Measurements from ENCODE around the gene OTUB2.

OTUB2 gene

DNA sequence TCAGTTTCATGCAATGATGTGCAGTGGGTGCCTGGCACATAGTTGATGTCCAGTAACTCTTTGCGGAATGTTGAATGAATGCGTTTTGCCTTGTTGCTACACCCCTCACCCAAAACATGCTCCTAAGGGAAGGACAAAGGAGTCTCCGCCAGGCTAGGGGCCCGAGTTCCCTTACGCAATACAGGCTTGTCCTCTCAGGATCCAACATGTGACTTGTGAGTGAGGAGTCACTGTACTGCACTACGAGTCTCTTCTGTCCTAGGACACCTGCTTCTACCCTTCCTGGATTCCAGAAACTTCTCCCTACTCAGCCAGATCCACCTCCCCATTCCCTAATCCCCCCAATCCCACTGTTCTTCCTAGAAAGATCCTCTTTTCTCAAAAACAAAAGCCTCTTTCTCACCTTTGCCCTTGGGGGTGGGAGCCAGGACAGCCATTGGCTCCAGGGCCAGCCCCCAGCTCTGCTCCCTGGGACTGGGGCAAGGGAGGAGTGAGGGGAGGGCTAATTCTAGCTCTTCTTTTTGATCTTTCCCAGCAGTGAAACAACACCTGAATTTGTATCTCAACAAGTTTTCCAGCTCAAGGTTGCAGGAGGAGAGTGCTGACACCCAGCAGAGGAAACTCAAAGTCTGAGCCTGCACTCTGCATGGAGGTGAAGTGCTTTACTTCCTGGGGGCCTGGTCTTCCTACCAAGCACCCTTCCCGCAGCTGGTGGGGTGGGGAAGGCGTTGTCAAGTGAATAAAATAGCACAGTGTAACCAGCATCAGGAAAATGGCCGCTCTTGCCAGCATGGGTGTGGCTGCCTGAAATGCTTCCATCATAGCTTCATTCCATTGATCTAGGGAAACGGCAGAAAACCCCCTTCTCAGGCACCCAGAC is 3.4 kb upstream of the OTUB2 start:
- no peak overlapping the region for H3K9ac ChIP-seq (ENCODE audit: low read depth, low read length)
- WGBS: 85% methylated on average over 10 of the region's 10 CpGs

DNA sequence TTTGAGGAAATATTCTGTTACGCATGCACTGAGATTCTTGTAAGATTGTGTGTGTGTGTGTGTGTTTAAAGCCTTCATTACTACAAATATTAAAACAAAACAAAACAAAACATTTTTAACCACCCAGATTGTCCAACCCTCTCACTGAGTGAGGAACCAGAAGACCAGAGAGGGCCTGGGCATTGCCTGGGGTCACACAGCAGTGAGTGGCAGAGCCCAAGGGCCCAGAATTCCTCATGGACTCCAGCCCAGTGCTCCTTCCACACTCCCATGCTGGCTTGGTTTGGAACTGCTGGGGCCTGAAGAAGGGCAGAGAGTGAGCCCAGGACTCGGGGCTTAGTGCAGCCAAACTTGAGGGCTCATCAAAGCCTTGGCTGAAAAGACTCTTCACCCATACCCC is 1.6 kb upstream of the OTUB2 start:
- Histone ChIP-seq H3K27ac (ENCODE audit: low read depth, low read length) (no peak overlapping the region), H3K27me3 (ENCODE audit: insufficient read depth, low read length) (no peaks in the 10 kb centered on the region), H3K4me3 (ENCODE audit: low read length) (no peak overlapping the region), H3K4me1 (ENCODE audit: insufficient read depth, low read length) (peaks cover 19% of the 10 kb centered on the region), H3K9ac (ENCODE audit: low read depth, low read length) (no peak overlapping the region), H3K36me3 (ENCODE audit: insufficient read depth, low read length) (no peaks in the 10 kb centered on the region), H3K9me3 (ENCODE audit: insufficient read depth, low read depth, low read length) (no peaks in the 10 kb centered on the region)
- 95% methylated on average over 2 of the region's 2 CpGs for WGBS

More for the DNA sequence above, 3.4 kb upstream of the OTUB2 start:
- Histone ChIP-seq H3K27me3 (ENCODE audit: insufficient read depth, low read length) (no peaks in the 10 kb centered on the region), H3K27ac (ENCODE audit: low read depth, low read length) (no peak overlapping the region), H3K4me3 (ENCODE audit: low read length) (no peak overlapping the region), H3K9me3 (ENCODE audit: insufficient read depth, low read depth, low read length) (no peaks in the 10 kb centered on the region), H3K36me3 (ENCODE audit: insufficient read depth, low read length) (no peaks in the 10 kb centered on the region), H3K4me1 (ENCODE audit: insufficient read depth, low read length) (peaks cover 19% of the 10 kb centered on the region)

- Histone ChIP-seq H3K36me3 (ENCODE audit: insufficient read depth, low read length) (no peaks in the 10 kb centered on the region), H3K4me1 (ENCODE audit: insufficient read depth, low read length) (peaks cover 19% of the 10 kb centered on the region), H3K9me3 (ENCODE audit: insufficient read depth, low read depth, low read length) (no peaks in the 10 kb centered on the region), H3K27me3 (ENCODE audit: insufficient read depth, low read length) (no peaks in the 10 kb centered on the region), H3K4me3 (ENCODE audit: low read length) (peak overlapping the region; percentile 32; the same call in 1 of the 2 replicates), H3K27ac (ENCODE audit: low read depth, low read length) (no peak overlapping the region), H3K9ac (ENCODE audit: low read depth, low read length) (no peak overlapping the region)
- WGBS: 35% methylated on average over 4 of the region's 6 CpGs
Observed at GRCh38 chr14:94025720-94026119, 420 bp upstream of the OTUB2 start.

GRCh38 chr14:94026889-94027469 is 839 bp downstream of the OTUB2 start:
- Histone ChIP-seq H3K9ac (ENCODE audit: low read depth, low read length) (no peak overlapping the region), H3K27ac (ENCODE audit: low read depth, low read length) (no peak overlapping the region), H3K27me3 (ENCODE audit: insufficient read depth, low read length) (no peaks in the 10 kb centered on the region), H3K4me3 (ENCODE audit: low read length) (peak overlapping the region; percentile 49), H3K36me3 (ENCODE audit: insufficient read depth, low read length) (no peaks in the 10 kb centered on the region), H3K4me1 (ENCODE audit: insufficient read depth, low read length) (peaks cover 13% of the 10 kb centered on the region), H3K9me3 (ENCODE audit: insufficient read depth, low read depth, low read length) (no peaks in the 10 kb centered on the region)
- WGBS: 47% methylated on average over 17 of the region's 17 CpGs

GRCh38 chr14:94027566-94028449 is 1.7 kb downstream of the OTUB2 start:
- 92% methylated on average over 13 of the region's 14 CpGs for WGBS
- Histone ChIP-seq H3K9ac (ENCODE audit: low read depth, low read length) (no peak overlapping the region), H3K9me3 (ENCODE audit: insufficient read depth, low read depth, low read length) (no peaks in the 10 kb centered on the region), H3K36me3 (ENCODE audit: insufficient read depth, low read length) (no peaks in the 10 kb centered on the region), H3K4me1 (ENCODE audit: insufficient read depth, low read length) (peaks cover 5% of the 10 kb centered on the region), H3K4me3 (ENCODE audit: low read length) (no peak overlapping the region), H3K27ac (ENCODE audit: low read depth, low read length) (no peak overlapping the region), H3K27me3 (ENCODE audit: insufficient read depth, low read length) (no peaks in the 10 kb centered on the region)

DNA sequence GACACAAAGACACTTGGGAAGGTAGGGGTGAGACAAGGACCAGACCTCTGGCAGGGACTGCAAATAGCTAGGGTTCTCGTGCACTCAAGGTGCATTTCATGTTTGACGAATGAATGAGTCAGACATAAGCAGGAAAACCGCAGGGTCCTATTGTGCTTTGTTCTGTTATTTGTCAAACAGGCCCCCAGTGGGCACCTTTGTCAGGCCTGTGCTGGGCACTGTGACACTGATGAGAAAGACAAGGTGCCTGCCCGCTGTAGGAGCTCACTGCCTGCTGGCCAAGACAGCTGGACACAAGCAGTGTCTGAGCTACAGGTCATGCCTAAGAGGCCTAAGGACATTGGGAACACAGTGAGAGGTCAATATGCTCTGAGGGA is 2.3 kb downstream of the OTUB2 start:
- 91% methylated on average over 4 of the region's 4 CpGs for WGBS
- Histone ChIP-seq H3K27me3 (ENCODE audit: insufficient read depth, low read length) (no peaks in the 10 kb centered on the region), H3K9ac (ENCODE audit: low read depth, low read length) (no peak overlapping the region), H3K27ac (ENCODE audit: low read depth, low read length) (no peak overlapping the region), H3K4me3 (ENCODE audit: low read length) (no peak overlapping the region), H3K9me3 (ENCODE audit: insufficient read depth, low read depth, low read length) (no peaks in the 10 kb centered on the region), H3K36me3 (ENCODE audit: insufficient read depth, low read length) (no peaks in the 10 kb centered on the region), H3K4me1 (ENCODE audit: insufficient read depth, low read length) (no peaks in the 10 kb centered on the region)

- Histone ChIP-seq H3K4me1 (ENCODE audit: insufficient read depth, low read length) (no peaks in the 10 kb centered on the region), H3K9ac (ENCODE audit: low read depth, low read length) (no peak overlapping the region)
Observed at GRCh38 chr14:94029265-94029664, 3.1 kb downstream of the OTUB2 start.

DNA sequence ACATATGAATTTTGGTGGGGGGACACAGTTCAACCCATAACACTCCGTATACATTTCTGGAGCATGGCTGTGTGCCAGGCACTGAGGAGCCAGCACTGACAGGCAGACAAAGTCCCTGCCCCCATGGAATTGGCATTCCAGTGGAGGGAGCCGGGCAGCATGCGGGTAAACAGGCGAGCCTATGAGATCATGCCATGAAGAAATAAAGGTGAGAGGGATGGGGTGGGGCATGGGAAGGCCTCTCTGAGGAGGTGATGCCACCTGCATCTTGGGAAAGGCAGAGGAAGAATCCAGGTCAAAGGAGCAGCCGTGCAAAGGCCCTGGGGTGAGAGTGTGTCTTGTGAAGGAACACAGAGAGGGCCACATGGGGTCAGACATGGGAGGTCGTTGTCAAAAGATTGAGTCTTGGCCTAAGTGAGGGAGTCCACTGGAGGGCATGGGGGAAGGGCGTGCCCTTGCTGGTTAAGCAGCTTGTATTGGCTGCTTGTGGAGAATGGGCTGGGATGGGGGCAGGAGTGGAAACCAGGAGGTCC is 3.6 kb downstream of the OTUB2 start:
- Histone ChIP-seq H3K4me1 (ENCODE audit: insufficient read depth, low read length) (no peaks in the 10 kb centered on the region), H3K4me3 (ENCODE audit: low read length) (no peak overlapping the region), H3K36me3 (ENCODE audit: insufficient read depth, low read length) (no peaks in the 10 kb centered on the region), H3K27ac (ENCODE audit: low read depth, low read length) (no peak overlapping the region), H3K9ac (ENCODE audit: low read depth, low read length) (no peak overlapping the region), H3K27me3 (ENCODE audit: insufficient read depth, low read length) (no peaks in the 10 kb centered on the region), H3K9me3 (ENCODE audit: insufficient read depth, low read depth, low read length) (0 out of 2 replicates have a peak, but pooled peaks cover under 1% of the 10 kb centered on the region)
- 89% methylated on average over 7 of the region's 7 CpGs for WGBS

More at GRCh38 chr14:94029265-94029664, 3.1 kb downstream of the OTUB2 start:
- no peaks in the 10 kb centered on the region for H3K9me3 ChIP-seq (ENCODE audit: insufficient read depth, low read depth, low read length)
- no peak overlapping the region for H3K4me3 ChIP-seq (ENCODE audit: low read length)
- no peaks in the 10 kb centered on the region for H3K27me3 ChIP-seq (ENCODE audit: insufficient read depth, low read length)
- no peak overlapping the region for H3K27ac ChIP-seq (ENCODE audit: low read depth, low read length)
- WGBS: 94% methylated on average over 4 of the region's 4 CpGs
- no peaks in the 10 kb centered on the region for H3K36me3 ChIP-seq (ENCODE audit: insufficient read depth, low read length)

GRCh38 chr14:94030571-94030970 is 4.4 kb downstream of the OTUB2 start:
- WGBS: 95% methylated on average over 14 of the region's 14 CpGs

GRCh38 chr14:94031161-94031882 is 5.2 kb downstream of the OTUB2 start:
- WGBS: 93% methylated on average over 8 of the region's 8 CpGs
- H3K27me3 ChIP-seq (ENCODE audit: insufficient read depth, low read length): no peaks in the 10 kb centered on the region
- no peaks in the 10 kb centered on the region for H3K36me3 ChIP-seq (ENCODE audit: insufficient read depth, low read length)
- no peak overlapping the region for H3K27ac ChIP-seq (ENCODE audit: low read depth, low read length)
- no peak overlapping the region for H3K9ac ChIP-seq (ENCODE audit: low read depth, low read length)
- no peak overlapping the region for H3K4me3 ChIP-seq (ENCODE audit: low read length)
- no peaks in the 10 kb centered on the region for H3K4me1 ChIP-seq (ENCODE audit: insufficient read depth, low read length)
- peaks cover 3% of the 10 kb centered on the region; the same call in 1 of the 2 replicates for H3K9me3 ChIP-seq (ENCODE audit: insufficient read depth, low read depth, low read length)

More at GRCh38 chr14:94030571-94030970, 4.4 kb downstream of the OTUB2 start:
- Histone ChIP-seq H3K9me3 (ENCODE audit: insufficient read depth, low read depth, low read length) (peaks cover 3% of the 10 kb centered on the region; the same call in 1 of the 2 replicates), H3K4me3 (ENCODE audit: low read length) (no peak overlapping the region), H3K4me1 (ENCODE audit: insufficient read depth, low read length) (no peaks in the 10 kb centered on the region), H3K27me3 (ENCODE audit: insufficient read depth, low read length) (no peaks in the 10 kb centered on the region), H3K9ac (ENCODE audit: low read depth, low read length) (no peak overlapping the region), H3K27ac (ENCODE audit: low read depth, low read length) (no peak overlapping the region), H3K36me3 (ENCODE audit: insufficient read depth, low read length) (no peaks in the 10 kb centered on the region)
